Tibial nerve (tissue), 4 donors: ENCODE measurements around the gene NECTIN1.

Experiments
- EP300 ChIP-seq, 2 donors: sonication (generic); formaldehyde crosslinking; IDR thresholded peaks; one replicate each; pipeline ENCODE4 v1.6.1; 2017; ENCODE audit warnings: antibody characterized with exemption in 2 of 2, mild to moderate bottlenecking in 1 of 2
- TF ChIP-seq, protein P1 (sequence below), 5 experiments: fragments of 200-600 bp in 3 of 5; fragments of 450-650 bp in 2 of 5; sonication (generic) in 3 of 5; IDR thresholded peaks; one replicate each; pipeline ENCODE4 v1.5.1; 2016 to 2019; ENCODE audit warnings: antibody characterized with exemption in 5 of 5, mild to moderate bottlenecking in 3 of 5, moderate library complexity in 2 of 5

DNA sequence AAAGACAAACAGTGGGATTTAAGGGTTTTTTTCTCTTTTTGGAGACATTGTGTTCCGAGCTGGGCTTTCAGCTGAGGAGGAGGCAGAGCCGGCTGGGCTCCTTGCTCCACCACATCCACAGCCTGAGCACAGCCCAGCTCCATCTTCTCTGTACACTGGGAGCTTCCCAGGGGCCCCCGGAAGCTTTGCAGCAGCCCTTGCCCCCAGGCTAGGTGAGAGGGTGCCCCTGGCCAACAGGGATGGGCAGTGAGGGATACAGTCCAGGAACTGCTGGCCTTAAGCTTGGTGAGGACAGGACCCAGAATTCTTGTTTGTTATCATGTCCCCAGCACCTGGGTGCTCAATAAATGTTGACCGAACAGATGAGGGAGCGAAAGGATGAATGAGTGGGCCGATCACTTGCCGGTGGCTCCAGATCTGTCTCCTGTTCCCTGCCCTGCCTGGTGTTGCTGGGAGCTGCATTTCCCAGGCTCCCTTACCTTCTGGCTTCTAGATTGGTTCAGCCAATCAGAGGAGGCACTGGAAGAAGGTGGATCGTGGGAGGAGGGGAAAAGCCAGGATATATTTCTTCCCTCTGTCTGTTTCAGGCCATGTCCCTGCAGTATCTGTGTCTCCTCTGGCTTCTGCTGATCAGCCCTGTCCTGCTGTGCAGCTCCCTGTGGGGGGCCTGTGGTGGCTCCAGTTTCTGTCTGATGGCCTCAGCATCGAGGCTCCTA lies 26.5 kb upstream of the NECTIN1 start:
- TF ChIP-seq, protein P1, sequence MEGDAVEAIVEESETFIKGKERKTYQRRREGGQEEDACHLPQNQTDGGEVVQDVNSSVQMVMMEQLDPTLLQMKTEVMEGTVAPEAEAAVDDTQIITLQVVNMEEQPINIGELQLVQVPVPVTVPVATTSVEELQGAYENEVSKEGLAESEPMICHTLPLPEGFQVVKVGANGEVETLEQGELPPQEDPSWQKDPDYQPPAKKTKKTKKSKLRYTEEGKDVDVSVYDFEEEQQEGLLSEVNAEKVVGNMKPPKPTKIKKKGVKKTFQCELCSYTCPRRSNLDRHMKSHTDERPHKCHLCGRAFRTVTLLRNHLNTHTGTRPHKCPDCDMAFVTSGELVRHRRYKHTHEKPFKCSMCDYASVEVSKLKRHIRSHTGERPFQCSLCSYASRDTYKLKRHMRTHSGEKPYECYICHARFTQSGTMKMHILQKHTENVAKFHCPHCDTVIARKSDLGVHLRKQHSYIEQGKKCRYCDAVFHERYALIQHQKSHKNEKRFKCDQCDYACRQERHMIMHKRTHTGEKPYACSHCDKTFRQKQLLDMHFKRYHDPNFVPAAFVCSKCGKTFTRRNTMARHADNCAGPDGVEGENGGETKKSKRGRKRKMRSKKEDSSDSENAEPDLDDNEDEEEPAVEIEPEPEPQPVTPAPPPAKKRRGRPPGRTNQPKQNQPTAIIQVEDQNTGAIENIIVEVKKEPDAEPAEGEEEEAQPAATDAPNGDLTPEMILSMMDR (IDR thresholded peaks at IDR 0.05): no peak
- no peak for TF ChIP-seq EP300 (IDR thresholded peaks at IDR 0.05)
